ENCODE results near the gene OR52L1.
"Not testable (repeated sequence)": the region's sequence is repeated elsewhere in the genome, so short reads cannot be mapped to it uniquely, and the experiment has no call there.

Gene OR52L1

DNA sequence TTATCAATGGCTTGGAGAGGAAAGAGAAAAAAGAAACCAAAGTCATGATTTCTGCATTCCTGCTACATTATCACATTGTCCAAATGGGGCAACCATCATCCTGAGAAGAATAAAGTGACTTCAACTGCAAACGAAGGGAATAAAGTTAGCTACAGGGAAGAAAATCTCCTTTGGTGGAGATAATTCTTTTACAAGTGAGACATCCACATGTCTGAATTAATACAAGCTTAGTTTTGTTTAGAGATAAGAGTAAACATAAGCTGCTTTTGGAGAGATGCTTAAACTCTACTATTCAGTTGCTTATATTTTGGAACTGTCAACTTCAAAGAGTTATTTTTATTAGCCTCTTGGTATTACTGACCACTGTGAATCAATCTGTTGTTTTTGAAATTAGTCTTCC, at the start of gene OR52L1:
Gene OR52L1 (minus strand): TSS at position 101 of the 400 bp plus-strand sequence. CDS start 55 bp downstream, at position 46.
- DNase-seq (ENCODE audit: low spot score): no peak

DNA sequence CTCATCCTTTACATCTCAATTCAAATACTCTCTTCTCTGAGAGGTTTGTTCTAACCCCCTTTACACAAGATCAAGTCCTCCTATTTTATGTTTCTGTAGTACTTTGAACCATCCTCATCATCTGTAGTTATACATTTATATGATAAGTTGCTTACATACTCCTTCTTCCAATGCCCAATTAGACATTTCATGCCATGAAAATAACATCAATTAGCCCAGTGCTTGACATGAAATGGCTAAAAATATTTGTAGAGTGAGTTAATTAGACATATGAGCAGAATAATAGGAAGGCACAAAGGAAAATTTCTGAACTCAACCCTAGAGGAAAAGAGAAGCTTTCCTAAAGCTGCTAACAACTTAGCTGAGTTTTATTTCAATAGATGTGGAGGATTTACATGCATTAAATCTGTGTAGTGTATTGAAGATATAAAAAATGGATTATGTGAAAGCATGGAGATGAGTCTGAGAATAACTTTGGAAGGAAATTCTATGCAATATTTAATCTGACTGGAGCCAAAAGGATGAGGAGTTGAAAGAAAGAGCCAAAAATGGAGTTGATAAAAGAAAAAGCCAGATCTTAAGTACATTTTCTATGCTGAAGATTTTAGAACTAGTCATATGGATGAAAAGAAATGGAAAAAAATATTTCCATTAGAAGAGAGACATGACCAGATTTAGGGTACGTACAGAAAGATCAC, 44.1 kb upstream of the OR52L1 start, which contains the start of gene OR56A1:
Gene OR56A1 (minus strand): TSS at position 51 of the 698 bp plus-strand sequence. CDS start 3,066 bp downstream, outside the sequence.
- DNase-seq (ENCODE audit: low spot score): no peak

DNA sequence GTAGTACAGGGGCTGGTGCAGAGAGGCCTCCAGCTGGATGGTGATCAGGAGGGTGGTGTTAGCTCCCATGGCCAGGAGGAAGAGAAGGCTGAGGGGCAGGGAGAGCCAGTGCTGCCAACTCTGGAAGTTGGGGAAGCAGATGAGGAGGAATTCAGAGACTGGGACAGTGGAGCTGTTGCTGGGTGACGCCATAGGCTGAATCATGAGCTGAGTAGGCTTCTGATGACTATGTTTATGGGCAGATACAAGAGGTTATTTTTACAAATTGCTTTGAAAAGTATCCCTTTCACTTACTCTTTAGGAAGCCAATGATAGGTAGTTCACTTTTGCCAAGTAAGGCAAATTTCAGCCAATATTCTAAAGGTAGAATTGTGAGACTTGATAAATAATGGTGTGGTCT, 40.7 kb upstream of the OR52L1 start:
- no peak for DNase-seq (ENCODE audit: low spot score)

DNA sequence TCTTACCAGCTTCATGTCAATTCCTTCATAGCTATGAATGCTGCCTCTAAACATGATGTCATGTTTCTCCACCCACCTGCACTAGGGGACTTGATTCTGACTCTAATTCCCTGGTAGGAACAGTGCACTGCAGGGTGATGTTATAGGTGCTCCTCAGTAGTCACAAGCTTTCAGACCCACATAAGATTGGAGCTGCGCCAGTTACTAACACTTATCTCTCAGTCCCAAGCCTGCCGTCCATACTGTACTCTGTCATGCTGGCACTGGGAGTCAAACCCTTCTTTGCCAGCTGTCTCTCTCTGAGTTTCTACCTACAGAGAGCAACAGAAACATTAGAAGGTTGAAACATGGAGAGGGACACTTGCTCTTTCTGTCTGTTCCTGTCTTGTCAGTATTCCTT, 38.3 kb upstream of the OR52L1 start:
- DNase-seq (ENCODE audit: low spot score): peak; percentile 45

DNA sequence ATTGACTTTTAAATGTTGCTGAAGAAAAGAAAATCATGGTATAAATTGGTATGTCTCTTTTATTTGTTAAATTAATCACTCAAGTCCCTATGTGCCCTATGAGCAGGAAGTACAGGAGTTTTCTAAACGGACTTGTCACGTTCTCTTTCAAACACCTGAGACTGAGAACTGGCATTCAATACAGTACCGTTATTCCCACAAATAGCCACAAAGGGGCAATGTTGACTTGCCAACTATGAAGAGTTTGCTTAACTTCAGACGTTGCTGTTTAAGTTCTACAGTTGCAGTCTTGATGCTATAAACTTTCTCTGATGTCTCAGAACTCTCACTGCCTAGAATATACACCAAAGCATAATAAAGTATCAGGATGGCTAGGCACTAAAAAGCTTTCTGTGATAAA, 36.2 kb upstream of the OR52L1 start:
- DNase-seq (ENCODE audit: low spot score): peak; percentile 23

DNA sequence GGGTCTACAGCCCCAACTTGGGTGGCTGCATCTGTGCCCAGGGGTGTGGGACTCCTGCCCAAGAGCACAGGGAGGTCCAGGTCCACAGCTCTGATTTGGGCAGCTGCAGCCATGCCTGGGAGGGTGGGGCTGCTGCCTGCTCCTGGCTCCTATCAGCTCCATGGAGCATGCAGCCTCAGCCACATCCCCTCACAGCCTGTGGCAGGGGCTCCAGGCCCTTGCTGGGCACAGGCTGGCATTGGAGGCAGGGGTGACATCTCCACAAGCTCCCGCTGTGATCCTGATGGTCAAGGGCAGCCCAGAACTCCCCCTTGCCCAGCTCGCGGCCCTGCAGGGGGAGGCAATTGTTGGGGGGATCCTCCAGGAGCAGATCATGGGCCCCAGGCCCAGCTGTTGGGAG, 26.3 kb upstream of the OR52L1 start:
- no peak for DNase-seq (ENCODE audit: low spot score)

DNA sequence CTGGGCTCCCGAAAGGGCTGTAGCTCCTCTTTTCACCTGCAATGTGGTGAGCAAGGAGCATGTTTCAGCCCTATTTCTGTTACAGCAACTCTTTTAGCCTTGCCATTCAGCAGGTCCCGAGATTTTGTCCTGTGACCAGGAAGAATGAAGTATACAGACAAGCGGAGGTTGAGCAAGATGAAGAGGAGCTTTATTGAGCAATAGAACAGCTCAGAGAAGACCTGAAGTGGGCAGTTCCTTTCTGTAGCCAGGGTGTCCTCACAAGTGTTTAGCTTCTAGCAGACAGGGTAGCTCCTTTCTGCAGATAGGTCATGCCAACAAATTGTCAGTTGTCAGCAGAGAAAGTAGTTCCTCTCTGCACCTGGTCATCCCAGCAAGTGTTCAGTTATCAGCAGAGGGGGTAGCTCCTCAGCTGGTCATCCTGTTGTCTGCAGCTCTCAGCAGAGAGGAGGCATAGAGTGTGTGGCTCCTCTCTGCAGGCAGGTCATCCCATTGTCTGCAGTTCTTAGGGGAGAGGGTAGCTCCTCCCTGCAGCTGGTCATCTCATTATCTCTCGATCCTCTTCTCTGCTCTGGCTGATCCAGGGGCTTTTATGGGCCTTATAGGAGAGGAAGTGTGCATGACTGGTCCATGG, 25.4 kb upstream of the OR52L1 start:
- no peak for DNase-seq (ENCODE audit: low spot score)

DNA sequence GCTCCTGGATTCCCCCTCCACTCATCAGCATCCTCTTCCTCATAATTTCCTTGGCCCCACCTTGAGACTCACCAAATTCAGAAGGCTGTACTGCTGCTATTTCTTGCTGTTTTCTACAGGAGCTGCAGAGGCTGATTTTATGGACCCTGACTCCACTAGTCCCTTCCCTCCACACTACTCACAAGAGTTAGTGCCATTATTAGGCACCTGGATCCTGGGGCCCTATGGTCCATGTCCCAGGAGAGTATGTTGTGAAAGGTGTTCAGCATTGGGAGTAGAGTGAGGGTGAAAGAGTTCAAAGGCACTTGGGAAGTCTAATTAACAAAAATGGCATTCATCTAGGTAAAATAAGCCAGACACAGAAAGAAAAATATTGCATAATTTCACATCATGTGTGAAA, 20.1 kb upstream of the OR52L1 start, which contains the start of gene OR56A4:
Gene OR56A4 (minus strand): TSS at position 101 of the 400 bp plus-strand sequence. CDS start 3,954 bp downstream, outside the sequence.
- no peak for DNase-seq (ENCODE audit: low spot score)

DNA sequence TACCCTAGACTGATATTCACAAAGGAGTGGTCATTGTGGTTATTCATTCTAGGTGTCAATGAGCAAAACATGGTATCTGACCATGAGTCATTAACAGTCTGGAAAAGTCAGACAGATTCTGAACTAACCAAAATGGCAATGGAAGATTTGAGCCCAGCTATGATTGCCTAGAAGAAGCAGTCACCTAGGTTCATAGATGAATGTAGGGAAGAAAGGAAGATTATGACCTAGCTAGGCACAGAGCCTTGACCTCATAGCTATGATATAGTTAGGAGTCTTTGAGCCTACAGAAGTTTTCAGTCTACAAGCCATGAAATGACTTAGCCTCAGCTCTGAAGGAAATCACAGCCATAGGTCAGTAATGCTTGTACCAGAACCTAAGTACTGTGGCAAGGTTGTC, 19.6 kb upstream of the OR52L1 start:
- no peak for DNase-seq (ENCODE audit: low spot score)

DNA sequence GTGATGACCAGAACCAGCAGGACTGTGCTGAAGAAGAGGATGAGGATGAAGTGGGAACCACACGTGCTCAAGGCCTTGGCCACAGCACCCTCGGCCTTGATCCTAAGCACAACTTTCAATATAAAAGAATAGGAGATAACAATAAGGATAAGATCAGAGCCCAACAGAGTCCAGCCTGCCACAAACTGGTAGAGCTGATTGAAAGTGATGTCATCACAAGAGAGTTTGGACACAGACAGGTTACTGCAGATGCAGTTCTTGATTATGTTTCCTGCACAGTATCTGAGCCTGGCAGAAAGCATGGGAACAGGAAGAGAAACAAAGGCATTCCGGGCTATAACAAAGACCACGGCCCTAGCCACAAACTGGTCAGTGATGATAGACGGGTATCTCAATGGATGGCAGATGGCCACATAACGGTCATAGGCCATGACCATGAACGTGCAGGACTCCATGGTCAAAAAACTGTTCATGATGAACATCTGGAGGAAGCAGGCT, 15.5 kb upstream of the OR52L1 start:
- DNase-seq (ENCODE audit: low spot score): no peak

DNA sequence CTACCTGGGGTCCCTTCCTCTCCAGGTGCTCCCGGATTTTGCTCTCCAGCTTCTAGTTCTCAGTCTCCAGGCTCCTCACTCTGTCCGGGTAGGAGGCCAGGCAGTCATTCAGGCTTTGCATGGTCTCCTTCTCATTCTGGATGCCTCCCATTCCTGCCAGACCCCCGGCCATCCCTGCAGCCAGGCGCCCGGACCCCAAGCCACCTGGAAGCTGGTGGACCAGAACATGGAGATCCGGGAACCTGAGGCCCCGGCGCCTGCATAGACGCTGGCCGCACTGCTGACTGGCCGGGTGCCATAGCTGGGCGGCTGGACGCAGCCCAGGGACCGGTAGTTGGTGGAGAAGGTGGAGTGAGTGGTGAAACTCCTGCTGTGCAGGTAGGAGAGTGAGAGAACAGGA, 8.0 kb upstream of the OR52L1 start:
- no peak for DNase-seq (ENCODE audit: low spot score)

DNA sequence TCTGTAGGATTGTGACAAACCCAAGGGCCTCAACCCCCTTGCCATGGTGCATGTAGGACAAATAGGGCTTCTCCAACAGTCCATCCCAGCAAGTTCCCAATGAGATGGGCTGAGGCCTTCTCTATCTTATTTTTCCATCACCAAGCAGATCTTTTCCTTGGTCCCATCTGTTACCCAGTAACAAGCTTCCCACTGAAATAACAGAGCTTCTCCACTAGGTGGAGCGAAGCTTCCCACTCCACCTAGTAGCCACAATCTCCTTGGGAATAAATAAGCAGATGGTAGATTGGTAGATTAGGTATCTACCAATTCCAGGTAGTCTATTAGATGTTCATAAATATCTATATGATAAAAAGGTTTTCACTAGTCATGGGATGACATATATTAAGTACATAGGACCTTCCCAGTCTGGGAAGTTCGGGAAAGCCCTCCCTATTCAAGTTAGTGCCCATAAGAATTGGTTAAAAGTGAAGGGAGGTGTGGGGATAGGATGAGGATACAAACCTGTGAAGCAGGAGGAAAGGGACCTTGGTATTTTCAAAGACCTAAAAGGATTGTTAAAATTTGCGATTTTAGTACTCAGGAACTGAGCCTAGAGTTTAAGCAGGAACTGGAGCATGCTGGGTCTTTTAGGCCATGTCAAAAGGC, 5.9 kb upstream of the OR52L1 start:
- DNase-seq (ENCODE audit: low spot score): peak; percentile 5

DNA sequence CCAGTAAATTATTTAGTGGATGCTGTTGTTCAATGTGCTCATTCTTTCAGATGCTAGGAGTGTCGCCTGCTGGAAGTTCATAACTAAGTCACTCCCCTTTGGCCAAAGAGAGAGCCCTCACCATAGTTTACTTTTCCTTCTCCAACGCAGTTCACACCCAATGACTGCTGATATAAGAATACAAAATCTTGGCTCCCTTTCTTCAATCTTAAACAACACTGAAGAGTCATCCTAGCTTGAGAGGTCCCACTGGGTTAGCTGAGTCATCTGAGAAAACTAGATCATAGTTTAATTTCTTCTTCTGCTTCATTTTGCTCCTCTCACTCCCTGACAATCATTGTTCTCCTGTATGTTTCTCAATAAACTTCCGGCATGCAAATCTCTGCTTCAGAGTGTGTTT, 5.4 kb upstream of the OR52L1 start:
- DNase-seq (ENCODE audit: low spot score): no peak

DNA sequence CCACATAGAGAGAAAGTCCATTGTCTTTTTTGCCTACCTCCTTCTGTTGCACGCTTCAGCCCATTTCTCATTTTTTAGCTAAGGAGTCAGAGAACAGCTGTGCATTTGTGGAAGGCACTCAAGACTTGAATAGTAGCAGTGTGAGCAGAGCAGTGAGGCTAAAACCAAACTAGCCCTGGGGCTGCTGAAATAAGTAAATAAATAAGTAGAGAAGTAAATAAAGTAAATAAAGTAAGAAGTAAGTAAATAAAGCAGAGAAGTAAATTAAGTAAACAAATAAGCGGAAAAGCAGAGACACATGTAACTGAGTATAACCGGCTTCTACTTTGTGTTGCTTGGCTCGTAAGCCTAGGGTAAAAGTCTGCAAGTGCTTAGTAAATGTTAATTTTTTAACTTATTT, 2.4 kb upstream of the OR52L1 start:
- no peak for DNase-seq (ENCODE audit: low spot score)

DNA sequence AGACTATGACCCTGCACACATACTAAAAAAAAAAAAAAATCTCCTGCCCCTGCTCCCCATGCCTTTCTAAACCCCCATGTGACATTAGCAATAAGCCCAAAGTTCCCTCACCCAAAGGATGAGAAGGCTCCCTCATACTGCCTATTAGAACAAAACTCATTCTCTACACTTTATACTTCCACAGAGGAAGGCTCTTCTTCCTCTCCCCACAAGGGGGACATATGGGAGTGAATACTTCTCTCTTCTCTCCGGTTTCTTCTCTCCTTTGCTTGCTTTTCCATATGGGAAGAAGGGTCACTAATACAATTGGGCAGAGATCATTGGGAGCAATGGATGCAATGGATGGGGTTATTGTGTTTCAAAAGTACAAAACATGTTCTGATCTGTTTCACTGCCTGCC, 3.3 kb downstream of the OR52L1 start:
- no peak for DNase-seq (ENCODE audit: low spot score)

DNA sequence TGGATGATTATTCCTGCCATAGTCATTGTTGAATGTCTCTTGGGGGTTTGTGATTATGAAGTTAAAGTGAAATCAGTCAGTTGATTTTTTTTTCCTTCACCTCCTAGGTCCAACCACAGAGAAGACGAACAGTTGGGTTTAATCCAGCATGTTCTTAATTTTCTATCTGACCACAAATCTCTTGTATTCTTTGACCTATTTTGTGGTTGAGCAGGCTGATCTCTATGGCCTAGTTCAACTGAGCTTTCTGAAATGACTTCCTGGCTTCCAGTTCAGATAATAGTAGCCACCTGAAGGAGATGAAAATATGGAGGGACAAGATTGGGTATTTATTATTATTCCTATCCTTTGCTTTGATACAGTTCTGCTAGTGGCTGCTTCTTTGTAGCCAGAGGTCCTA, 13.3 kb downstream of the OR52L1 start:
- no peak for DNase-seq (ENCODE audit: low spot score)

DNA sequence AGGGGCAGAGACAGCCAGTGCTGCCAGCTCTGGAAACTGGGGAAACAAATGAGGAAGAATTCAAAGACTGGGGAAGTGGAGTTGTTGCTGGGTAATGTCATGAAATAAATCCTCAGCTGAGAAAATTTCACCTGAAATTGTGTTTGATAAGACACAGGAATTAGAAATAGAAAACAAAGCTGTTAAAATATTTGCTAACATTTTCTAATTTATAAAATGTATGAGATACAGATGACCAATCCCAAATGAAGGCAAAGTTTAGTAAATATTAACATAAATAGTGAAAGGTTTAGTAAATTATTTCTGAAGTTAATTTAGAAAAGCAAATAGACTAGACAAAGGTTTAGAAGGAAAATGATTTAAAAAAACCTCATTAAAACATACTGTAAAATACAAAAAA, 18.4 kb downstream of the OR52L1 start, which contains the start of gene OR56A5:
Gene OR56A5 (minus strand): TSS at position 101 of the 400 bp plus-strand sequence. CDS start 0 bp downstream, at position 101.
- no peak for DNase-seq (ENCODE audit: low spot score)

DNA sequence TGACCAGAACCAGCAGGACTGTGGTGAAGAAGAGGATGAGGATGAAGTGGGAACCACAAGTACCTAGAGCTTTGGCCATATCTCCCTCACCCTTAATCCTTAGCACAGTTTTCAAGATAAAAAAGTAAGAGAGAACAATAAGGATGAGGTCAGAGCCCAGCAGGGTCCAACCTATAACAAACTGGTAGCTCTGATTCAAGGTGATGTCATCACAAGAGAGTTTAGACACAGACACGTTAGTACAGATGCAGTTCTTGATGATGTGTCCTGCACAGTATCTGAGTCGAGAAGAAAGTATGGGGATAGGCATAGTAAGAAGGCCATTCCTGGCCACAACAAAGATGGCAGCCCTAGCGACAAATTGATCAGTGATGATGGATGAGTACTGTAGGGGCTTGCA, 19.1 kb downstream of the OR52L1 start:
- DNase-seq (ENCODE audit: low spot score): no peak

DNA sequence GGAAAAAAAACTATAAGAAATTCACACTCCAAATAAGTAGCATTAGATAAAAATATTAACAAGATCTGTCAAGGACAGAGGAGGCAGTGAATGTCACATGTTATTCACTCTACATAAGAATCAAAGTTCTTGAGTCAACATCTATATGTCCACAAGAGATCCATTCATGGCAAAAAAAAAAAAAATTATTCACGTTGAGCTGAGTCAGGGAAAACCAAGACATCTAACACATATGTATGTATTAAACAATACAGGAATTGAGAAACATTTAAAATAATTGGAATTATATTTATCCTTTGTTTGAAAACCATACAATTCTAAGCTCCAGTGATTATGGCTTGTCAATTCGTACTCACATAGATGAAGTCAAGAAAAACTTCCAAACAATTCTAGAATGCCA, 19.8 kb downstream of the OR52L1 start:
- DNase-seq (ENCODE audit: low spot score): no peak

DNA sequence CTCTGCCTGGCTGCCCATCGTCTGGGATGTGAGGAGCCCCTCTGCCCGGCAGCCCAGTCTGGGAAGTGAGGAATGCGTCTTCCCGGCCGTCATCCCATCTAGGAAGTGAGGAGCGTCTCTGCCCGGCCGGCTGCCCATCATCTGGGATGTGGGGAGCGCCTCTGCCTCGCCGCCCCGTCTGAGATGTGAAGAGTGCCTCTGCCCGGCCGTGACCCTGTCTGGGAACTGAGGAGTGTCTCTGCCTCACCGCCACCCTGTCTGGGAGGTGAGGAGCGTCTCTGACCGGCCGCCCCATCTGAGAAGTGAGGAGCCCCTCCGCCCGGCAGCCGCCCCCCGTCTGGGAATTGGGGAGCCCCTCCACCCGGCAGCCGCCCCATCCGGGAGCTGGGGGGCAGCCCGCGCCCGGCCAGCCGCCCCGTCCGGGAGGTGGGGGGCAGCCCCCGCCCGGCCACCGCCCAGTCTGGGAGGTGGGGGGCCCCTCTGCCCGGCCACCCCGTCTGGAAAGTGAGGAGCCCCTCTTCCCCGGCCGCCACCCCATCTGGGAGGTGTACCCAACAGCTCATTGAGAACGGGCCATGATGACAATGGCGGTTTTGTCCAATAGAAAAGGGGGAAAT, 26.0 kb downstream of the OR52L1 start:
- not testable (repeated sequence) for DNase-seq (ENCODE audit: low spot score)

DNA sequence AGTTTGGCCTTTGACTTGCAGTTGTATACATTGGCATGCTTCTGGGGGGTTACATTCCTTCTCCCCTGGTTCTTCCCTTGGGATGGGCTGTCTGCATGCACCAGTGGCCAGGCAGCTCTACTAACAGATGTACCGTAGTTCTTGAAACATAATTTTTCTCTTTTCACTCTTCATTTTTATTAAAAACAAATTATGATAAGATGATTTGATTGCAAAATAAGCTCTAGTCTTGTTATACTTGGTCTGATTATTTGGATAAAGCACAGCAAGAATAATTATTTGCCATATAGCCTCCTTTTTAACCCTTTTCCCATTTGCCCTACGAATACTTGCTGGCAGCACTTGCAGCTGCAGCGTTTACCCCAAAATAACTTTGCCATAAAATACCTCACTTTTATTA, 31.2 kb downstream of the OR52L1 start:
- no peak for DNase-seq (ENCODE audit: low spot score)

DNA sequence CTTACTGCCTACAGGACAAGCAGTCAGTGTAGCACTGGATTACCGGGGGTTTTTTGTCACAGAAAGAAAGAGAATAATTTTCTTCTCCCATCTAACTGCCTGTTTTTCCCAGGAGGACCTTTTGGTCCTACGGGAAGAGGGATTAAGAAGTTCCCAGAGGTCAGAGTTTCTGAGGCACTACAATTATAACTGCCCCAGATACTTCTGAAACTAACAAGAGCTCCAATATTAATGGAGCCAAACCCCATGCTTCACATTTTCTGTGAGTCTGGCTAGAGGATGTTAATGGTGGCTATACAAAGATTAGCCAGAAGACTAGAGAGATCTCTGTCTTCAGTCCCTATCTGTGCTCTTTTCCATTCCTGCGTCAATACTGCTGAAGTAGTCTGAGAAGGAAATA, 44.8 kb downstream of the OR52L1 start, which contains the start of gene OR56A3:
Gene OR56A3 (plus strand): TSS at position 301 of the 400 bp plus-strand sequence. CDS start 5,096 bp downstream, outside the sequence.
- no peak for DNase-seq (ENCODE audit: low spot score)
